K562 (cell line): ENCODE results near the gene NUAK1. TPM values are rescaled to one million over a fixed set of nuclear protein-coding genes. Genes with fewer than 3 reads are reported as not detected.

Source experiments
- ATAC-seq: fragments of 200-7000 bp; cut with Tn5 transposase; 3 replicates; pipeline ENCODE4 v1.9.1; 2020; ENCODE audit warnings: moderate library complexity
- BruUV-seq: library from RNA; stranded (reverse); fragments of 400-500 nt; replicated peaks from 2 replicates; lab custom pipeline; 2021; lab: Mats Ljungman, UMichigan
- CTCF ChIA-PET: fragments of 300-600 bp; formaldehyde crosslinking; extraction: SDS; loops from one replicate; lab custom pipeline; 2021; ENCODE audit warnings: low intra/inter-chr PET ratio; lab: Yijun Ruan, JAX
- POLR2A ChIA-PET: fragments of 300-600, 350-650 bp; sonication (Branson Sonifier 250); formaldehyde crosslinking; extraction: SDS; loops from one replicate; lab custom pipeline; 2021; ENCODE audit warnings: antibody characterized with exemption, inconsistent platforms; lab: Yijun Ruan, JAX
- DNase-seq, 4 experiments: peaks; one replicate each; pipeline versions ENCODE4 v3.0.0 to v3.0.0-alpha.2; 2011 to 2018; ENCODE audit warnings: low spot score in 3 of 4, mixed read lengths in 3 of 4; ENCODE audit errors: extremely low read depth in 1 of 4
- FAIRE-seq: peaks from 2 replicates; lab custom pipeline; 2011; peaks lifted over from hg19 to GRCh38; lab: Jason Lieb, UNC
- H2AFZ ChIP-seq: 2 replicates; pipeline ENCODE4 v1.6.0; 2011; ENCODE audit warnings: low read depth, low read length, control low read depth, inconsistent platforms
- H3K27ac ChIP-seq: fragments of 200-600 bp; 3 replicates; pipeline ENCODE4 v1.8.0; 2011; ENCODE audit warnings: low read depth, mild to moderate bottlenecking, control low read depth, inconsistent platforms, low read length, moderate library complexity, mixed read lengths; ENCODE audit errors: extremely low read depth
- H3K27me3 ChIP-seq, 2 experiments: fragments of 300-600 bp in 1 of 2; 2 replicates in 1 of 2; 3 replicates in 1 of 2; pipeline versions ENCODE4 v1.6.0 to v1.8.0; 2011; ENCODE audit warnings: inconsistent platforms in 2 of 2, low read length in 2 of 2, mild to moderate bottlenecking in 1 of 2, mixed read lengths in 1 of 2, moderate library complexity in 1 of 2; ENCODE audit not compliant: control insufficient read depth in 2 of 2, insufficient read depth in 2 of 2
- H3K36me3 ChIP-seq: fragments of 300-600 bp; 3 replicates; pipeline ENCODE4 v1.8.0; 2011; ENCODE audit warnings: mild to moderate bottlenecking, low read length, inconsistent platforms; ENCODE audit not compliant: control insufficient read depth, insufficient read depth
- H3K4me1 ChIP-seq, 2 experiments: fragments of 200-600 bp in 1 of 2; replicated peaks in 1 of 2; 2 replicates in 1 of 2; 3 replicates in 1 of 2; pipeline versions ENCODE4 v1.5.1 to v1.8.0; 2011; ENCODE audit warnings: inconsistent platforms in 2 of 2, low read length in 2 of 2, mild to moderate bottlenecking in 1 of 2, mixed read lengths in 1 of 2, moderate library complexity in 1 of 2; ENCODE audit not compliant: control insufficient read depth in 2 of 2, insufficient read depth in 2 of 2
- H3K4me2 ChIP-seq: 2 replicates; pipeline ENCODE4 v1.6.1; 2011; ENCODE audit warnings: low read length, control low read depth, inconsistent platforms, mixed read lengths; ENCODE audit not compliant: insufficient read depth
- H3K4me3 ChIP-seq: fragments of 200-600 bp; sonication (generic), shearing (Covaris generic); 2 replicates; pipeline ENCODE4 v1.5.1; 2016; ENCODE audit warnings: control low read depth, inconsistent platforms
- H3K79me2 ChIP-seq: fragments of 200-600 bp; 3 replicates; pipeline ENCODE4 v1.8.0; 2011; ENCODE audit warnings: low read length, inconsistent platforms; ENCODE audit not compliant: control insufficient read depth, insufficient read depth
- H3K9ac ChIP-seq, 2 experiments: 2 replicates each; pipeline versions ENCODE4 v1.6.0 to v1.6.1; 2011; ENCODE audit warnings: low read depth in 2 of 2, low read length in 2 of 2, control low read depth in 1 of 2, inconsistent platforms in 1 of 2, mild to moderate bottlenecking in 1 of 2, mixed read lengths in 1 of 2; ENCODE audit not compliant: insufficient read depth in 1 of 2
- H3K9me1 ChIP-seq: one replicate; pipeline ENCODE4 v1.6.0; 2011; ENCODE audit warnings: inconsistent platforms, mild to moderate bottlenecking, low read length, moderate library complexity; ENCODE audit not compliant: control insufficient read depth, insufficient read depth
- H3K9me3 ChIP-seq: replicated peaks from 2 replicates; pipeline ENCODE4 v1.5.1; 2011; ENCODE audit warnings: low read depth, low read length, inconsistent platforms; ENCODE audit not compliant: control insufficient read depth, insufficient read depth
- H4K20me1 ChIP-seq: replicated peaks from 2 replicates; pipeline ENCODE4 v1.6.1; 2011; ENCODE audit warnings: low read length, inconsistent platforms, mixed read lengths; ENCODE audit not compliant: control insufficient read depth, insufficient read depth
- ASH1L ChIP-seq: fragments of 450-650 bp; IDR thresholded peaks from 2 replicates; pipeline ENCODE4 v1.6.1; 2018; ENCODE audit warnings: borderline replicate concordance, mild to moderate bottlenecking, low read depth; ENCODE audit not compliant: partially characterized antibody
- HNRNPL ChIP-seq: fragments of 200-400 bp; formaldehyde crosslinking; IDR thresholded peaks from 2 replicates; pipeline ENCODE4 v1.6.1; 2017; ENCODE audit warnings: low read depth, mild to moderate bottlenecking, low read length
- PHTF2 ChIP-seq: fragments of 250-450 bp; sonication (Bioruptor Pico); IDR thresholded peaks from 2 replicates; pipeline ENCODE4 v1.5.0; 2021; ENCODE audit warnings: mild to moderate bottlenecking
- PML ChIP-seq: IDR thresholded peaks from 2 replicates; pipeline ENCODE4 v1.6.1; 2012; ENCODE audit warnings: low read length, inconsistent platforms
- SMAD4 ChIP-seq: fragments of 250-450 bp; sonication (Bioruptor Pico); conservative IDR thresholded peaks from 2 replicates; pipeline ENCODE4 v1.8.0; 2021; ENCODE audit warnings: inconsistent platforms, mild to moderate bottlenecking, moderate library complexity
- SRSF1 ChIP-seq: fragments of 200-400 bp; formaldehyde crosslinking; IDR thresholded peaks from 2 replicates; pipeline ENCODE4 v1.6.1; 2017; ENCODE audit warnings: mild to moderate bottlenecking, low read depth, low read length, moderate library complexity
- SUPT5H ChIP-seq: fragments of 450-650 bp; IDR thresholded peaks from 2 replicates; pipeline ENCODE4 v1.6.1; 2016
- TARDBP ChIP-seq: fragments of 450-650 bp; IDR thresholded peaks from 2 replicates; pipeline ENCODE4 v1.6.1; 2016
- TGIF2 ChIP-seq: sonication (generic); formaldehyde crosslinking; IDR thresholded peaks from 2 replicates; pipeline ENCODE4 v1.8.1; 2022; ENCODE audit warnings: mild to moderate bottlenecking, missing genetic modification reagents, moderate library complexity
- ZNF133 ChIP-seq: fragments of 250-450 bp; sonication (Bioruptor Pico); IDR thresholded peaks from 2 replicates; pipeline ENCODE4 v1.4.0; 2020; ENCODE audit warnings: mild to moderate bottlenecking
- ZNF24 ChIP-seq: fragments of 450-650 bp; IDR thresholded peaks from 2 replicates; pipeline ENCODE4 v1.6.1; 2016
- WGBS: fragments of 100-300 bp; shearing (Covaris generic); methylation state at CpG from one replicate; pipeline ENCODE4 v1.1.6; 2016; ENCODE audit warnings: low coverage, mixed read lengths; ENCODE audit not compliant: insufficient coverage; ENCODE audit errors: missing lambda C conversion rate; 5-methylcytosine and 5-hydroxymethylcytosine counted together
- in situ Hi-C: fragments of 300-500 bp; cut with MboI; formaldehyde crosslinking; loops from 4 replicates; pipeline ENCODE4 v1.15.0; 2018; ENCODE audit warnings: inconsistent platforms, mixed read lengths
- intact Hi-C: fragments of 100-400 bp; cut with micrococcal nuclease; formaldehyde crosslinking; loops from 2 replicates; pipeline ENCODE4 v1.14.2; 2022
- polyA plus RNA-seq, 8 experiments: library from polyadenylated mRNA; depleted of rRNA in 4 of 8; stranded (reverse) in 5 of 8; unstranded in 3 of 8; fragments of >200 nt; fragmentation: Nextera tagmentation in 2 of 8; fragmentation: Illumina TruSeq in 1 of 8; extraction: Ambion mirVana in 2 of 8; extraction: Trizol in 1 of 8; gene quantifications; 2 replicates each; pipeline versions ENCODE4 v1.2.1 to v1.2.3, GENCODE V29; 2011 to 2014; ENCODE audit warnings: inconsistent platforms in 1 of 8, missing spikeins in 1 of 8
- total RNA-seq, 7 experiments: library from RNA; depleted of rRNA in 6 of 7; stranded (reverse); fragments of >200 nt in 6 of 7; fragmentation: Illumina TruSeq in 2 of 7; extraction: Trizol in 2 of 7; gene quantifications; 2 replicates each; pipeline versions ENCODE4 v1.2.1 to v1.2.3, GENCODE V29; 2011 to 2021; ENCODE audit warnings: low replicate concordance in 1 of 7
- TF ChIP-seq, protein P1 (sequence below): sonication (generic); formaldehyde crosslinking; IDR thresholded peaks from 2 replicates; pipeline ENCODE4 v1.8.0; 2022; ENCODE audit warnings: mild to moderate bottlenecking, missing genetic modification reagents
- TF ChIP-seq, protein P2 (sequence below): fragments of 250-450 bp; sonication (Bioruptor Pico); IDR thresholded peaks from 2 replicates; pipeline ENCODE4 v1.5.0; 2020; ENCODE audit warnings: mild to moderate bottlenecking, borderline replicate concordance
- TF ChIP-seq, protein P3 (sequence below): sonication (generic); formaldehyde crosslinking; IDR thresholded peaks from 2 replicates; pipeline ENCODE4 v1.4.0; 2020; ENCODE audit warnings: mild to moderate bottlenecking, missing genetic modification reagents

Gene NUAK1
- total and polyA plus RNA-seq, 9 of the 15 experiments (the other 6 are each of a cell fraction or from before 2014, with no cell fraction given): 0.02 TPM; not detected in 8

DNA sequence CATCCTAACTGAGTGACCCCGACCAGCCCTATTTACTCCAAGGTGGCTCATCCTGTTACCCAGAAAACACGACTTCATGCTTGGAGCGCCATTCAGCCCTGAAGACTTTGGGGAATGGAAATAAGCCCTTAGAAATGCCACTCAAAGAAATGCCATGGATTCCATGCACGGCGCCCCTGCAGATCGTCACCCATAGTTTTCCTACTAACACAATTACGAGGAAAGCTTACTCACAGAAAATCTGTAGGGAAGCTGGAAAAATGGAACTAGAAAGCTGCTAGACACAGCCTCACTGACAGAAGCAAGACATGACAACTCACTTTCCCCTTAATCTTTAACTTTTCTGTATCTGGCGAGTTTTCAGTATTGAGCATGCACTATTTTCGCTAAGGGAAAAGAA is 19.5 kb downstream of the NUAK1 start:
- ChIA-PET CTCF (no interaction called here), POLR2A (interaction anchor here (0.7 kb wide), 1 partner anchor 66 kb away, joined by 3 read pairs; no protein-coding TSS in a partner anchor)
- H3K4me3 ChIP-seq: no peak overlapping the region
- peaks cover 10 to 31% of the 10 kb centered on the region in 2 experiments; a peak in 4 of 5 replicates for H3K27me3 ChIP-seq
- TF ChIP-seq PML: no peak
- TF ChIP-seq TARDBP: no peak
- TF ChIP-seq SRSF1: no peak
- no peak for TF ChIP-seq HNRNPL
- TF ChIP-seq, protein P1, sequence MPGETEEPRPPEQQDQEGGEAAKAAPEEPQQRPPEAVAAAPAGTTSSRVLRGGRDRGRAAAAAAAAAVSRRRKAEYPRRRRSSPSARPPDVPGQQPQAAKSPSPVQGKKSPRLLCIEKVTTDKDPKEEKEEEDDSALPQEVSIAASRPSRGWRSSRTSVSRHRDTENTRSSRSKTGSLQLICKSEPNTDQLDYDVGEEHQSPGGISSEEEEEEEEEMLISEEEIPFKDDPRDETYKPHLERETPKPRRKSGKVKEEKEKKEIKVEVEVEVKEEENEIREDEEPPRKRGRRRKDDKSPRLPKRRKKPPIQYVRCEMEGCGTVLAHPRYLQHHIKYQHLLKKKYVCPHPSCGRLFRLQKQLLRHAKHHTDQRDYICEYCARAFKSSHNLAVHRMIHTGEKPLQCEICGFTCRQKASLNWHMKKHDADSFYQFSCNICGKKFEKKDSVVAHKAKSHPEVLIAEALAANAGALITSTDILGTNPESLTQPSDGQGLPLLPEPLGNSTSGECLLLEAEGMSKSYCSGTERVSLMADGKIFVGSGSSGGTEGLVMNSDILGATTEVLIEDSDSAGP (CRISPR knock-in tag): no peak
- TF ChIP-seq ZNF24: no peak
- TF ChIP-seq, protein P2, sequence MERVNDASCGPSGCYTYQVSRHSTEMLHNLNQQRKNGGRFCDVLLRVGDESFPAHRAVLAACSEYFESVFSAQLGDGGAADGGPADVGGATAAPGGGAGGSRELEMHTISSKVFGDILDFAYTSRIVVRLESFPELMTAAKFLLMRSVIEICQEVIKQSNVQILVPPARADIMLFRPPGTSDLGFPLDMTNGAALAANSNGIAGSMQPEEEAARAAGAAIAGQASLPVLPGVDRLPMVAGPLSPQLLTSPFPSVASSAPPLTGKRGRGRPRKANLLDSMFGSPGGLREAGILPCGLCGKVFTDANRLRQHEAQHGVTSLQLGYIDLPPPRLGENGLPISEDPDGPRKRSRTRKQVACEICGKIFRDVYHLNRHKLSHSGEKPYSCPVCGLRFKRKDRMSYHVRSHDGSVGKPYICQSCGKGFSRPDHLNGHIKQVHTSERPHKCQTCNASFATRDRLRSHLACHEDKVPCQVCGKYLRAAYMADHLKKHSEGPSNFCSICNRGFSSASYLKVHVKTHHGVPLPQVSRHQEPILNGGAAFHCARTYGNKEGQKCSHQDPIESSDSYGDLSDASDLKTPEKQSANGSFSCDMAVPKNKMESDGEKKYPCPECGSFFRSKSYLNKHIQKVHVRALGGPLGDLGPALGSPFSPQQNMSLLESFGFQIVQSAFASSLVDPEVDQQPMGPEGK (CRISPR knock-in tag): no peak
- no peak for TF ChIP-seq SMAD4 (CRISPR knock-in tag)
- TF ChIP-seq ZNF133 (CRISPR knock-in tag): no peak
- no peak for TF ChIP-seq ASH1L
- TF ChIP-seq, protein P3, sequence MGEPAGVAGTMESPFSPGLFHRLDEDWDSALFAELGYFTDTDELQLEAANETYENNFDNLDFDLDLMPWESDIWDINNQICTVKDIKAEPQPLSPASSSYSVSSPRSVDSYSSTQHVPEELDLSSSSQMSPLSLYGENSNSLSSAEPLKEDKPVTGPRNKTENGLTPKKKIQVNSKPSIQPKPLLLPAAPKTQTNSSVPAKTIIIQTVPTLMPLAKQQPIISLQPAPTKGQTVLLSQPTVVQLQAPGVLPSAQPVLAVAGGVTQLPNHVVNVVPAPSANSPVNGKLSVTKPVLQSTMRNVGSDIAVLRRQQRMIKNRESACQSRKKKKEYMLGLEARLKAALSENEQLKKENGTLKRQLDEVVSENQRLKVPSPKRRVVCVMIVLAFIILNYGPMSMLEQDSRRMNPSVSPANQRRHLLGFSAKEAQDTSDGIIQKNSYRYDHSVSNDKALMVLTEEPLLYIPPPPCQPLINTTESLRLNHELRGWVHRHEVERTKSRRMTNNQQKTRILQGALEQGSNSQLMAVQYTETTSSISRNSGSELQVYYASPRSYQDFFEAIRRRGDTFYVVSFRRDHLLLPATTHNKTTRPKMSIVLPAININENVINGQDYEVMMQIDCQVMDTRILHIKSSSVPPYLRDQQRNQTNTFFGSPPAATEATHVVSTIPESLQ (CRISPR knock-in tag): no peak
- no peak for TF ChIP-seq TGIF2 (CRISPR knock-in tag)
- TF ChIP-seq SUPT5H: no peak
- no peak for TF ChIP-seq PHTF2
- in situ Hi-C loops (no loop called here), intact Hi-C loops (no loop called here)
- no peaks in the 10 kb centered on the region for H3K9me3 ChIP-seq
- H3K4me2 ChIP-seq: no peak overlapping the region
- H2AFZ ChIP-seq: no peak overlapping the region
- FAIRE-seq (no peak), DNase-seq (no peak), ATAC-seq (no peak)
- H4K20me1 ChIP-seq: no peaks in the 10 kb centered on the region
- WGBS: under 1% methylated on average over 9 of the region's 9 CpGs
- no peak overlapping the region for H3K27ac ChIP-seq
- no TSS peak for BruUV-seq
- H3K9ac ChIP-seq: no peak overlapping the region
- H3K4me1 ChIP-seq: no peaks in the 10 kb centered on the region
- H3K9me1 ChIP-seq: peaks cover 2% of the 10 kb centered on the region
- no peaks in the 10 kb centered on the region for H3K79me2 ChIP-seq
- no peaks in the 10 kb centered on the region for H3K36me3 ChIP-seq
